GM18951 (cell line): ENCODE results near the gene COX6B2.
"Not testable (repeated sequence)": the region's sequence is repeated elsewhere in the genome, so short reads cannot be mapped to it uniquely, and the experiment has no call there.

Experiments used
- POLR2A ChIP-seq: IDR thresholded peaks from 4 replicates; pipeline ENCODE4 v1.6.1; 2011; ENCODE audit warnings: mild to moderate bottlenecking; ENCODE audit not compliant: insufficient read length, insufficient read depth; ENCODE audit errors: extremely low read depth
- in situ Hi-C: fragments of 300-500 bp; cut with MboI; formaldehyde crosslinking; loops from one replicate; pipeline ENCODE4 v1.12.0; 2022; ENCODE audit warnings: low sequenced_read_pairs, mixed read lengths, inconsistent platforms; ENCODE audit not compliant: unreplicated experiment

COX6B2 gene

GRCh38 chr19:55336101-55336500 is 18.4 kb downstream of the COX6B2 start:
- TF ChIP-seq POLR2A = no peak
- in situ Hi-C loops = no loop called here

GRCh38 chr19:55333870-55334269 is 20.6 kb downstream of the COX6B2 start:
- no peak for TF ChIP-seq POLR2A
- in situ Hi-C loops = no loop called here

- in situ Hi-C loops = not testable (repeated sequence)
These were observed 24.7 kb downstream of the COX6B2 start for GRCh38 chr19:55329791-55330190.

- in situ Hi-C loops = not testable (repeated sequence)
These were observed 25.7 kb downstream of the COX6B2 start for GRCh38 chr19:55328774-55329318.

GRCh38 chr19:55325172-55325571 is 29.3 kb downstream of the COX6B2 start, which contains the start of gene TMEM150B:
TMEM150B (minus strand) TSS chr19:55325341; CDS start chr19:55321036, 4,305 bp downstream.
- in situ Hi-C loops = no loop called here

GRCh38 chr19:55324662-55325061 is 29.9 kb downstream of the COX6B2 start:
- in situ Hi-C loops = no loop called here
- no peak for TF ChIP-seq POLR2A

More at GRCh38 chr19:55325172-55325571, 29.3 kb downstream of the COX6B2 start, which contains the start of gene TMEM150B:
- no peak for TF ChIP-seq POLR2A

- no peak for TF ChIP-seq POLR2A
- in situ Hi-C loops = no loop called here
These were observed 32.2 kb downstream of the COX6B2 start for GRCh38 chr19:55322204-55322885.

- no peak for TF ChIP-seq POLR2A
- in situ Hi-C loops = no loop called here
These were observed 32.9 kb downstream of the COX6B2 start for GRCh38 chr19:55321466-55322137.

- in situ Hi-C loops = no loop called here
- TF ChIP-seq POLR2A = no peak
These were observed 33.6 kb downstream of the COX6B2 start for GRCh38 chr19:55320844-55321419.

- no peak for TF ChIP-seq POLR2A
- in situ Hi-C loops = no loop called here
These were observed 34.7 kb downstream of the COX6B2 start for GRCh38 chr19:55319785-55320184.

GRCh38 chr19:55316646-55317045 is 37.9 kb downstream of the COX6B2 start:
- in situ Hi-C loops = no loop called here

GRCh38 chr19:55315956-55316525 is 38.5 kb downstream of the COX6B2 start:
- TF ChIP-seq POLR2A = no peak
- in situ Hi-C loops = no loop called here

More at GRCh38 chr19:55316646-55317045, 37.9 kb downstream of the COX6B2 start:
- no peak for TF ChIP-seq POLR2A

GRCh38 chr19:55314396-55314795 is 40.1 kb downstream of the COX6B2 start:
- in situ Hi-C loops = no loop called here
- no peak for TF ChIP-seq POLR2A
